SK-N-SH (cell line): ENCODE results near the gene CYP26B1. TPM values are rescaled to one million over a fixed set of nuclear protein-coding genes. Genes with fewer than 3 reads are reported as not detected.

Experiments
- CTCF ChIA-PET: fragments of 300-600, 350-600 bp; formaldehyde crosslinking; extraction: SDS; loops from one replicate; lab custom pipeline; 2021; lab: Yijun Ruan, JAX
- POLR2A ChIA-PET: fragments of 350-600 bp; sonication (Branson Sonifier 250); formaldehyde crosslinking; extraction: SDS; loops from one replicate; lab custom pipeline; 2020; ENCODE audit warnings: antibody characterized with exemption, inconsistent platforms; lab: Yijun Ruan, JAX
- DNase-seq: peaks from one replicate; pipeline ENCODE4 v3.0.0; 2012
- H2AFZ ChIP-seq: fragments of 200-600 bp; sonication (generic); 2 replicates; pipeline ENCODE4 v1.8.1; 2016; ENCODE audit warnings: antibody characterized with exemption, mild to moderate bottlenecking, low read depth
- H3F3A ChIP-seq: fragments of 200-600 bp; sonication (generic); replicated peaks from 2 replicates; pipeline ENCODE3; 2016; ENCODE audit warnings: antibody characterized with exemption, mild to moderate bottlenecking; ENCODE audit not compliant: insufficient read depth
- H3K27ac ChIP-seq, 2 experiments: fragments of 200-500 bp in 1 of 2; fragments of 200-600 bp in 1 of 2; sonication (Bioruptor generic) in 1 of 2; sonication (generic), shearing (Covaris generic) in 1 of 2; 2 replicates each; pipeline versions ENCODE4 v1.5.1 to v1.6.1; 2014 to 2016; ENCODE audit warnings: low read depth in 2 of 2, inconsistent platforms in 1 of 2, low read length in 1 of 2, mild to moderate bottlenecking in 1 of 2, mixed read lengths in 1 of 2
- H3K27me3 ChIP-seq: fragments of 200-600 bp; sonication (generic), shearing (Covaris generic); 2 replicates; pipeline ENCODE4 v1.6.1; 2016; ENCODE audit warnings: mixed run types; ENCODE audit not compliant: insufficient read depth
- H3K36me3 ChIP-seq, 2 experiments: fragments of 200-500 bp in 1 of 2; fragments of 200-600 bp in 1 of 2; sonication (Bioruptor generic) in 1 of 2; sonication (generic) in 1 of 2; replicated peaks in 1 of 2; 2 replicates each; pipeline versions ENCODE3 to v1.5.1; 2014 to 2016; ENCODE audit warnings: low read length in 1 of 2, mild to moderate bottlenecking in 1 of 2; ENCODE audit not compliant: insufficient read depth in 2 of 2, control insufficient read depth in 1 of 2
- H3K4me1 ChIP-seq, 2 experiments: fragments of 200-500 bp in 1 of 2; fragments of 200-600 bp in 1 of 2; sonication (Bioruptor generic) in 1 of 2; sonication (generic), shearing (Covaris generic) in 1 of 2; 2 replicates each; pipeline versions ENCODE4 v1.5.1 to v1.6.1; 2014 to 2016; ENCODE audit warnings: low read depth in 1 of 2, low read length in 1 of 2, mixed run types in 1 of 2; ENCODE audit not compliant: insufficient read depth in 2 of 2, control insufficient read depth in 1 of 2
- H3K4me2 ChIP-seq: fragments of 200-600 bp; sonication (generic), shearing (Covaris generic); 2 replicates; pipeline ENCODE4 v1.6.1; 2017; ENCODE audit warnings: mixed run types
- H3K4me3 ChIP-seq, 2 experiments: fragments of 200-500 bp in 1 of 2; fragments of 200-600 bp in 1 of 2; sonication (Bioruptor generic) in 1 of 2; sonication (generic), shearing (Covaris generic) in 1 of 2; 2 replicates each; pipeline versions ENCODE4 v1.5.1 to v1.8.1; 2014 to 2016; ENCODE audit warnings: low read depth in 2 of 2, inconsistent platforms in 1 of 2, low read length in 1 of 2, mild to moderate bottlenecking in 1 of 2, mixed read lengths in 1 of 2, moderate library complexity in 1 of 2
- H3K79me2 ChIP-seq: fragments of 200-600 bp; sonication (generic); 2 replicates; pipeline ENCODE4 v1.8.1; 2017; ENCODE audit warnings: mild to moderate bottlenecking; ENCODE audit not compliant: insufficient read depth
- H3K9ac ChIP-seq: fragments of 200-600 bp; sonication (generic); 2 replicates; pipeline ENCODE4 v1.6.1; 2017; ENCODE audit warnings: mixed run types
- H3K9me2 ChIP-seq: fragments of 200-600 bp; sonication (generic); 2 replicates; pipeline ENCODE4 v1.6.1; 2017; ENCODE audit warnings: mixed run types
- H3K9me3 ChIP-seq: fragments of 200-600 bp; sonication (generic); 2 replicates; pipeline ENCODE4 v1.6.1; 2017; ENCODE audit warnings: mixed run types, mild to moderate bottlenecking, moderate library complexity
- H4K20me1 ChIP-seq: fragments of 200-600 bp; sonication (generic); 2 replicates; pipeline ENCODE4 v1.6.1; 2017; ENCODE audit warnings: mild to moderate bottlenecking, mixed run types; ENCODE audit not compliant: insufficient read depth
- ELF1 ChIP-seq: IDR thresholded peaks from 2 replicates; pipeline ENCODE4 v1.4.0; 2012
- FOSL2 ChIP-seq: IDR thresholded peaks from 2 replicates; pipeline ENCODE4 v1.4.0; 2012; ENCODE audit warnings: low read depth, mild to moderate bottlenecking, moderate library complexity, borderline replicate concordance
- FOXJ3 ChIP-seq: sonication (generic); formaldehyde crosslinking; IDR thresholded peaks from 2 replicates; pipeline ENCODE4 v1.5.1; 2020; ENCODE audit warnings: mild to moderate bottlenecking, missing genetic modification reagents
- GABPA ChIP-seq: IDR thresholded peaks from 2 replicates; pipeline ENCODE4 v1.4.0; 2012; ENCODE audit warnings: low read depth, mild to moderate bottlenecking
- GATA2 ChIP-seq: sonication (generic); formaldehyde crosslinking; IDR thresholded peaks from 2 replicates; pipeline ENCODE4 v1.5.0; 2020; ENCODE audit warnings: mild to moderate bottlenecking, missing genetic modification reagents
- JUND ChIP-seq: IDR thresholded peaks from 2 replicates; pipeline ENCODE4 v1.4.0; 2012
- MXI1 ChIP-seq: IDR thresholded peaks from 2 replicates; pipeline ENCODE4 v1.6.1; 2012; ENCODE audit warnings: mild to moderate bottlenecking, low read depth, low read length, improper control_type of control experiment
- NFIC ChIP-seq: IDR thresholded peaks from 2 replicates; pipeline ENCODE4 v1.4.0; 2012; ENCODE audit warnings: borderline replicate concordance
- POLR2AphosphoS5 ChIP-seq: IDR thresholded peaks from 2 replicates; pipeline ENCODE4 v1.6.1; 2012; ENCODE audit warnings: low read depth, low read length
- RAD21 ChIP-seq: IDR thresholded peaks from 2 replicates; pipeline ENCODE4 v1.6.1; 2012; ENCODE audit warnings: mild to moderate bottlenecking, low read length
- RFX5 ChIP-seq: IDR thresholded peaks from 2 replicates; pipeline ENCODE4 v1.6.1; 2012; ENCODE audit warnings: mild to moderate bottlenecking, improper control_type of control experiment, low read length
- SMC3 ChIP-seq: IDR thresholded peaks from 2 replicates; pipeline ENCODE4 v1.6.1; 2012; ENCODE audit warnings: low read depth, low read length, improper control_type of control experiment
- TAF1 ChIP-seq: IDR thresholded peaks from 2 replicates; pipeline ENCODE4 v1.6.1; 2012; ENCODE audit warnings: low read depth, mild to moderate bottlenecking, low read length, moderate library complexity, borderline replicate concordance
- ZBTB33 ChIP-seq: IDR thresholded peaks from 2 replicates; pipeline ENCODE4 v1.4.0; 2012; ENCODE audit warnings: low read depth, borderline replicate concordance
- WGBS: methylation state at CpG from one replicate; pipeline ENCODE4 v1.1.6; 2017; ENCODE audit warnings: low lambda C conversion rate; 5-methylcytosine and 5-hydroxymethylcytosine counted together
- polyA plus RNA-seq, 3 experiments: library from polyadenylated mRNA; depleted of rRNA; stranded (reverse); fragments of >200 nt; gene quantifications; 2 replicates each; pipeline ENCODE4 v1.2.3, GENCODE V29; 2012
- TF ChIP-seq, protein P1 (sequence below): IDR thresholded peaks from 2 replicates; pipeline ENCODE4 v1.4.0; 2012; ENCODE audit warnings: low read depth, borderline replicate concordance
- TF ChIP-seq, protein P2 (sequence below): fragments of 150-350 bp; IDR thresholded peaks from 2 replicates; pipeline ENCODE4 v1.6.1; 2017; ENCODE audit warnings: antibody characterized with exemption, low read length, low read depth, borderline replicate concordance
- TF ChIP-seq, protein P3 (sequence below): IDR thresholded peaks from 2 replicates; pipeline ENCODE4 v1.4.0; 2012; ENCODE audit warnings: low read depth

CYP26B1 gene
- polyA plus RNA-seq, 1 of the 3 experiments (the other 2 are of a cell fraction), result 0.33 TPM

GRCh38 chr2:72153924-72154323 lies 6.3 kb upstream of the CYP26B1 start:
- TF ChIP-seq FOXJ3 (CRISPR knock-in tag) (no peak), JUND (no peak), RFX5 (no peak), TAF1 (no peak), NFIC (no peak), MXI1 (no peak), ELF1 (no peak), POLR2AphosphoS5 (no peak)
- TF ChIP-seq, protein P1, sequence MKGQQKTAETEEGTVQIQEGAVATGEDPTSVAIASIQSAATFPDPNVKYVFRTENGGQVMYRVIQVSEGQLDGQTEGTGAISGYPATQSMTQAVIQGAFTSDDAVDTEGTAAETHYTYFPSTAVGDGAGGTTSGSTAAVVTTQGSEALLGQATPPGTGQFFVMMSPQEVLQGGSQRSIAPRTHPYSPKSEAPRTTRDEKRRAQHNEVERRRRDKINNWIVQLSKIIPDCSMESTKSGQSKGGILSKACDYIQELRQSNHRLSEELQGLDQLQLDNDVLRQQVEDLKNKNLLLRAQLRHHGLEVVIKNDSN, result no peak
- Histone ChIP-seq H3K79me2 (no peaks in the 10 kb centered on the region), H3K4me2 (no peak overlapping the region), H4K20me1 (no peaks in the 10 kb centered on the region), H3K9me3 (no peaks in the 10 kb centered on the region), H3K4me1 (peaks cover 5 to 15% of the 10 kb centered on the region in 2 experiments; a peak in 1 of 4 replicates), H3F3A (no peaks in the 10 kb centered on the region), H3K9me2 (no peaks in the 10 kb centered on the region), H3K27ac (no peak overlapping the region), H3K27me3 (peaks cover 9% of the 10 kb centered on the region; the same call in 1 of the 2 replicates), H3K4me3 (no peak overlapping the region), H2AFZ (no peak overlapping the region), H3K9ac (no peak overlapping the region), H3K36me3 (no peaks in the 10 kb centered on the region)
- DNase-seq, result no peak
- POLR2A ChIA-PET, result no interaction called here
- 84% methylated on average over 5 of the region's 5 CpGs for WGBS
- CTCF ChIA-PET, result interaction anchor here (2.1 to 9.0 kb wide), 4 partner anchors 228 to 607 kb away, joined by 5 to 167 read pairs (median 63); no protein-coding TSS in a partner anchor

GRCh38 chr2:72153026-72153791 lies 5.5 kb upstream of the CYP26B1 start:
- no peak overlapping the region for H3K4me2 ChIP-seq
- H3K27ac ChIP-seq, result no peak overlapping the region
- ChIA-PET CTCF (interaction anchor here (0.6 to 9.0 kb wide), 8 partner anchors 22 to 606 kb away, joined by 3 to 167 read pairs (median 5); no protein-coding TSS in a partner anchor), POLR2A (no interaction called here)
- H2AFZ ChIP-seq, result no peak overlapping the region
- peaks cover 10% of the 10 kb centered on the region; the same call in 1 of the 2 replicates for H3K27me3 ChIP-seq
- no peaks in the 10 kb centered on the region for H3K79me2 ChIP-seq
- no peaks in the 10 kb centered on the region for H3K9me3 ChIP-seq
- DNase-seq, result peak; percentile 19
- 72% methylated on average over 8 of the region's 18 CpGs for WGBS
- TF ChIP-seq RAD21, result no peak
- TF ChIP-seq, all 33 proteins: peak for 0
- H3K9ac ChIP-seq, result no peak overlapping the region
- no peak overlapping the region for H3K4me3 ChIP-seq
- H3K36me3 ChIP-seq, result no peaks in the 10 kb centered on the region
- no peaks in the 10 kb centered on the region for H3F3A ChIP-seq
- peaks cover 5 to 15% of the 10 kb centered on the region in 2 experiments; a peak in 1 of 4 replicates for H3K4me1 ChIP-seq
- no peaks in the 10 kb centered on the region for H4K20me1 ChIP-seq
- no peaks in the 10 kb centered on the region for H3K9me2 ChIP-seq

DNA sequence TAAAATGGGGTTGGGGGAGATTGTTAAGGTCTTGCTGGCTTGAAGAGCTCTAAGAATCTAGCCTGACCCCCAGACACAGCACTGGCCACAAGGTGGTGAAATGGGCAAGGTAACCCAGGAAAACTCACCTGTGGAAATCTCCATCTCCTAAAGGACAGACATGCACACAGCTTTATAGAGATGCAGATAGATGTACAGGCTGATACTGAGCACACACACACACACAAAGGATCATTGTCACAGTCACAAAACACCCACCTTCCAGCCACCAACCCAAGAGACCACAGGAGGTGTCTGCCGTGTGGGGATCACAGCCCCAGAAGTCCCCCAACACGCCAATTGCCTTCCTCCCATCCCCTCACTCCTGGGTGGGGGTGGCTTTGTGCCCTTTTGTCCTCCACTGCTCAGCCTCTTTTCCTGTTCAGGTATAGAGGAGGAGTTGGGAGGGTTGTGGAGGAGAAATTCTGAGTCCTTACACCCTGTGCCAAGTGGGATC lies 3.2 kb upstream of the CYP26B1 start:
- ChIA-PET POLR2A (interaction anchor here (0.7 kb wide), 1 partner anchor 642 kb away, joined by 3 read pairs; no protein-coding TSS in a partner anchor), CTCF (interaction anchor here (0.6 to 9.0 kb wide), 79 partner anchors 9 to 851 kb away, joined by 3 to 167 read pairs (median 4); no protein-coding TSS in a partner anchor)
- peaks cover 33% of the 10 kb centered on the region for H3K27me3 ChIP-seq
- H3F3A ChIP-seq, result no peaks in the 10 kb centered on the region
- peaks cover 5 to 24% of the 10 kb centered on the region in 2 experiments; a peak in 2 of 4 replicates for H3K4me1 ChIP-seq
- no peaks in the 10 kb centered on the region for H3K9me3 ChIP-seq
- H4K20me1 ChIP-seq, result no peaks in the 10 kb centered on the region
- H3K9me2 ChIP-seq, result no peaks in the 10 kb centered on the region
- 0 out of 2 replicates have a peak overlapping the region, but pooled peaks have one; percentile 86 for H3K4me2 ChIP-seq
- 72% methylated on average over 2 of the region's 2 CpGs for WGBS
- no peaks in the 10 kb centered on the region for H3K36me3 ChIP-seq
- no peaks in the 10 kb centered on the region for H3K79me2 ChIP-seq
- no peak overlapping the region for H3K9ac ChIP-seq
- no peak overlapping the region for H3K27ac ChIP-seq
- no peak for DNase-seq
- no peak overlapping the region for H2AFZ ChIP-seq
- no peak overlapping the region for H3K4me3 ChIP-seq
- no peak for TF ChIP-seq SMC3
- TF ChIP-seq, protein P2, sequence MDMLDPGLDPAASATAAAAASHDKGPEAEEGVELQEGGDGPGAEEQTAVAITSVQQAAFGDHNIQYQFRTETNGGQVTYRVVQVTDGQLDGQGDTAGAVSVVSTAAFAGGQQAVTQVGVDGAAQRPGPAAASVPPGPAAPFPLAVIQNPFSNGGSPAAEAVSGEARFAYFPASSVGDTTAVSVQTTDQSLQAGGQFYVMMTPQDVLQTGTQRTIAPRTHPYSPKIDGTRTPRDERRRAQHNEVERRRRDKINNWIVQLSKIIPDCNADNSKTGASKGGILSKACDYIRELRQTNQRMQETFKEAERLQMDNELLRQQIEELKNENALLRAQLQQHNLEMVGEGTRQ, result no peak
- no peak for TF ChIP-seq TAF1
- TF ChIP-seq ZBTB33, result no peak
- no peak for TF ChIP-seq FOSL2
- no peak for TF ChIP-seq GABPA
- TF ChIP-seq, protein P3, sequence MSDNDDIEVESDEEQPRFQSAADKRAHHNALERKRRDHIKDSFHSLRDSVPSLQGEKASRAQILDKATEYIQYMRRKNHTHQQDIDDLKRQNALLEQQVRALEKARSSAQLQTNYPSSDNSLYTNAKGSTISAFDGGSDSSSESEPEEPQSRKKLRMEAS, result no peak
- no peak for TF ChIP-seq FOXJ3 (CRISPR knock-in tag)
- no peak for TF ChIP-seq ELF1
- no peak for TF ChIP-seq GATA2
